A204.1 (cell line): ENCODE data around the gene SPRY1.

ENCODE experiments used
- FAIRE-seq: peaks from 2 replicates; lab custom pipeline; 2012; peaks lifted over from hg19 to GRCh38; lab: Jason Lieb, UNC

The SPRY1 gene

DNA sequence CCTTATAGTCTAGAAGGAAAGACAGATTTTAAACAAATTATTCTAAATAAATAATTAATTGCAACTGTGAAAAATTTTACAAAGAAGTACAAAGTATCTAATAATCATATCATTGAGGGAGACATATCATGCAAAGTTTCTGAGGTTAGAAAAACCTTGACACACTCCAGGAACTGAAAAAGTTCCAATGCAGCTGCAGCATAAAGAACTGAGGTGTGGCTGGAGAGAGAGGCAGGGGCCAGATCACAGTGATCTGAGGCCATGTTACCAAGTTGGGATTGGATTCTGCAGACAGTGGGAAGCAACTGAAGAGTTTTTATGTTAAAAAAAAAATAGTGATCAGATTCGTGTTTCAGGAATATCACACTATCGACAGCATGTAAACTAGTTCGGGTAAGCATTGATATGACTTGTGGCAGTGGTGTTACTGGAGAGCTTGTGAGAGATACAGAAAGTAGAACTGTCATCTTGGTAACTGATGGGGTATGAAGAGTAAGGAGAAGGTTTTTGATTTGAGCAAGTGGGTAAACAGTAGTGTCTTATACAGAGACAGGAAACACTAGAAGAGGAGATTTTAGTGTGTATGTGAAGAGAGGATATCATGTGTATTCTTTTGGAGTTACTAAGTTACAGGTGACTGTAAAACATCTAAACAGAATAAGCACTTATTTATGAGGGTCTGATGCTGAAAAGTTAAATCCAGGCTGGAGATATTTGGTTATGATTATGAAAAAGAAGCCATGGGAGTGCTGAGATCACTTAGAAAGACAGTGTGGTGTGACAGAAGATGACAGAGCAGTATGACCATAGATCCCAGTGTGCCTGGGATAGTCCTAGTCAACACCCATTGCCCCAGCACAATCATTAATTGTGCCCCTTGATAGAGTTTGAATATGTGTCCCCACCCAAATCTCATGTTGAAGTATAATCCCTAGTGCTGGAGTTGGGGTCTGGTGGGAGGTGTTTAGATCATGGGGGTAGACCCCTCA is 15.6 kb upstream of the SPRY1 start:
- FAIRE-seq = no peak

DNA sequence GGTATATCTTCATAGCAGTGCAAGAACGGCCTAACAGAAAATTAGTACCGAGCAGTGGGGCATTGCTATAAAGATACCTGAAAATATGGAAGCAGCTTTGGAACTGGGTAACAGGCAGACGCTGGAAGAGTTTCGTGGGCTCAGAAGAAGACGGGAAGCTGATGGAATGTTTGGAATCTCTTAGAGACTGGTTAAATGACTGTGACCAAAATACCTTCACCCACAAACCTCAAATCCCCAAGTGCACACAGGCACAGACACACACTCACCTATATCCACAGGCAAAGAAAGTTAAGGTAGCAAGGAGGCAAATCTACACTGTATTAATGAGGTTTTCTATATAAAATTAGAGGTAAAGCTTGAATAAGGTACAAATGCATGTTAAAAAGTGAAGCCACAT is 14.6 kb upstream of the SPRY1 start:
- FAIRE-seq = no peak

DNA sequence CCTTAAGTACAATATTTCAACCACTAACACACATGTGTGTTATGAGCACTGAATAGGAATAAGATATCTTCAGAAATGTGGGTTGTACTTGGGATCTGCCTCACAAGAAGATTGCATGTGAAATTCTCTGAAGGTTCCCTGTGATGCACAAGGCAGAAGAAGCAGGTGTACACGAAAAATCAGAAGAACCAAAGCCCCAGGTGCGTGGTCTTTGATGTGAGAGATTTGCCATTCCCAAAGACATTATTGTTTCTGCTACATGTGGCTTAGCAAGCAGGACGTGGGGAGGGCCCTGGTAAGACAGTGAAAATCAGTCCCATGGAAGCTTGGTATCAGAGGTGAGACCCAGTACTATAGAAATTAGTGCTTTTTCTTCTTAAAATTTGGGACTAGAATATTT is 13.0 kb upstream of the SPRY1 start:
- FAIRE-seq = no peak

DNA sequence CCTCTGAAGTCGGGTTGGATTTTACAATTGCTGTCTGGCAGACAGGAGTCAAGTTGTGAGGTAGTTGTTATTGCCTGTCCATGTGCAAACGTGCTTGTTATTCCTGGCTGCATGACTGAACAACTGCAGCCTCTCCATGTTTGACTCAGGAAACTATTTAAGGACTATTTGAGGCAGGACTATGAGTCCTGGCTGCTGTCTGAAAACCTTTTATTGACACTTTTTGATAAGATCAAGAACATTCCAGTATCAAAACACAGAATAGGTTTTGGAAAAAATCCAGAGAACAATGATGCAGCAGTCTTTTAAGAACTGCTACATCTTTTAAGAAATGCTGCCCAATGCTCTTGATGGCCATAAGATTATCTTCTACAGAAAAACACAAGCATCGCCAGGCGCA is 10.0 kb upstream of the SPRY1 start:
- no peak for FAIRE-seq

DNA sequence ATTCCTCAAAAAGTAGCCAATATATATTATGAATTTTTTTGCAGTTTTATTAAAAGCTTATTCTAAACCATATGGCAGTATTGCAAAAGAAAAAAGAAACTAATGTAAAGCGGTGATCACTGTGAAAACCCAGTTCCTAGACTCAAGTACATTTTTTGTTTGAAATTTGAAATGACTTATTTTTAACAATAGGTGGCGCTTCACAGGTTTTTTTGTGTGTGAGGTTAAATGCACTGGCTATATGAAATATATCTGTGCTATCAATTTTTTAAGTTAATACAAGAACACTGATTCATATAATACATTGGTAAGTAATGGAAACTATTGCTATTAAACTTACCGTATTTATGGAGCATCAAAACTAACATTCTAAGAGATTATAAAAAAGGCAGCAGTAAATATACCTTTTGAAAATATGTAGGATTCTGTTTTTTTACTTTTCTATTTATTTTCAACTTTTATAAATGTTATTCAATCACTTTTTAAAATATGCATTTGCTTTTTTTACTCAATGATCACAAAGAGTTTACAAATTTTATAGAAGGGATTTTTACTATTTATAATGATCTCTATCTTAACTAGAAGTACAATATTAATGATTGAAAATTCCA is 5.6 kb upstream of the SPRY1 start:
- peak; percentile 98 for FAIRE-seq

DNA sequence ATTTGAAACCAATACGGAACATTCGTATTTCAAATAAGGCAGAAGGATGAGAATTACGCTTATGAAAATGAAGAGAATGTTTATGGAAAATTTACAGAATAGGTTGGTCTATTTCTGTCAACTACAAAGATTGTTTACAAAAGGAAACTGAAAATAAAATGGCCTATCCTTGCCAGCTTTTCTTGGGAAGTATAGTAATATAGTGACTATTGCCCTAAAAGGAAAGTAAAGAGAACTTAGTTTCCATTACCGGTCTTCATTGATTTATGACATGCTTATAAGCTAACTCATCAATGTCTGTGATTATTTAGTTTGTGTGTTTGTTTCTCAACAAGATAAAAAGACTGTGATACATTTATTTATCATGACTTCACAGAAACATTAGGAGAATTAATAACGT is 2.9 kb upstream of the SPRY1 start:
- FAIRE-seq = no peak

DNA sequence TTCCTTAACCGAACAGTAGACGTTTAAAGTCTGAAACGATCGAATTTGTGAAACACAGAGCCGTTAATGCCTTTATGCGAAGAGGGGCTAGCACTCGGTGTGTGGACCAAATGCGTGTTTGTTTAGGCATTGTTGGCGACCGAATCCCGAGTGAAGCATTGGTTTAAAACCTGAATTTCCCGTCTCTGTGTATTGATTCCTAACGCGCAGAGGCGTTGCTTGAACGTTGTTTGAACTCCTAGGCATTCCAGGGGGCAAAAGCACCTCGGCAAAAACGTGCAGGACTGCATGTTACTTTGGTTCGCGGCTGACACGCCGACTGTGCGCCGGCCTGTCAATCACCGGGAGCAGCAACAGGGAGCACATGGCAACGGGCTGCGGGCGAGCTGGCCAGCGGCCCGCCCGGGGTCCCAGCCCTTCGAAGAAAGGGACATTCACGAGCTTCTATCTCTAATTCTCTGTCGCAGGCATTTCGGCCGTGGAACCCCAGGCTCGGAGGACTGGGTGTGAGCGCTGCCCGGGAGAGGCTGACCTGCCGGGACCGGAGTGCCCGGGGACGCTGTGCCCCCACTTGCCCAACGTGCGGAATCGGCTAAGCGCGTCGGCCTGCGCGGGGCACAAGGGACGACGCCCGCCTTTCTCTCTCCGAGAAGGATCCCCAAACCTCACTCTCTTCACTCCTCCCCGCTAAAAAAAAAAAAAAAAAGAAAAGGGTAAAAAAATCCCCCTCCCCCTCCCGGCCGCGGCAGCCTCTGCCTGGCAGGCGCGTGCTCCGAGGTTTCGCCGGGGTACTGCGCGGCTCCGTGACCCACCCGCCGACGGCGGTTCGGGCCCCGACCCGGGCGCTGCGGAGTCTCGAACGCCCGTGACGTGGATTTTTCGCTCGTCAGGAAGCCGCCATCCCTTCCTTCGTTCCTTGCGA is 810 bp downstream of the SPRY1 start:
- no peak for FAIRE-seq

DNA sequence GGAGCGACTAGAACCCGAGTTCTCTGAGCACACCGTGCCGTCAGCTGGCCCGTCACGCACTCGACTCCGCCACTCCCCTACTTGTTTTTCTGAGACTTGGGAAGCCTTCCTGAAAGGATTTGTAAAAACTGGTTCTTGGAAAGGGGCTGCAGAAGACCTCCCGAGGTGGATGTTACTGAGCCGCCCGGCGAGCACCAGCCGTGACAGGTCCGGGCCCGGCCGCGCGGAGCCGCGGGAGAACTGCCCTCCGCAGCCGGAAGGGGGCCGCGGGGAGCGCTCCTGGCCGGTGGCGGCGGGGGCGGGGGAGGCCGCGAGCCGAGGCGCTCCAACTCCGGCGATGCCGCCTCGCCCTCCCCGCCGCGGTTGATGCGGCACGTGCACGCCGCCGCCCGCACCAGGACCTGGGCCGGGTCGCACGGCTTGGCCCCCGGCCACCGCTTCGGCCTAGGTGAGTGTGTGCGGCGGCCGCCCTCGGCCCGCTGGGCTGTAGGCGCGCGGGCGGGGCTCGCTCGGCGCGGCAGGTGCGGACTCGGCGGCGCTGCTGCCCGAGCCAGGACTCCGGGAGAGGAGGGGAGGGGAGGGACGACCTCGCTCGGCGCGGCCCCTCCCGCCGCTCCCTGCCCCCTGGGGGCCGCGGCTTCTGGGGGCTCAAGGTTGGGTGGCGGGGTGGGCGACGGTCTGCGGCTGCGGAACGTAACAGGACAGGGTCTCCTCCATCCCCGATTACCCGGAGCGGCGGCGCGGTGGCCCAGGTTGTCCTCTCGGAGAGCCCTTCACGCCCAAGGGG is 1.7 kb downstream of the SPRY1 start:
- no peak for FAIRE-seq

DNA sequence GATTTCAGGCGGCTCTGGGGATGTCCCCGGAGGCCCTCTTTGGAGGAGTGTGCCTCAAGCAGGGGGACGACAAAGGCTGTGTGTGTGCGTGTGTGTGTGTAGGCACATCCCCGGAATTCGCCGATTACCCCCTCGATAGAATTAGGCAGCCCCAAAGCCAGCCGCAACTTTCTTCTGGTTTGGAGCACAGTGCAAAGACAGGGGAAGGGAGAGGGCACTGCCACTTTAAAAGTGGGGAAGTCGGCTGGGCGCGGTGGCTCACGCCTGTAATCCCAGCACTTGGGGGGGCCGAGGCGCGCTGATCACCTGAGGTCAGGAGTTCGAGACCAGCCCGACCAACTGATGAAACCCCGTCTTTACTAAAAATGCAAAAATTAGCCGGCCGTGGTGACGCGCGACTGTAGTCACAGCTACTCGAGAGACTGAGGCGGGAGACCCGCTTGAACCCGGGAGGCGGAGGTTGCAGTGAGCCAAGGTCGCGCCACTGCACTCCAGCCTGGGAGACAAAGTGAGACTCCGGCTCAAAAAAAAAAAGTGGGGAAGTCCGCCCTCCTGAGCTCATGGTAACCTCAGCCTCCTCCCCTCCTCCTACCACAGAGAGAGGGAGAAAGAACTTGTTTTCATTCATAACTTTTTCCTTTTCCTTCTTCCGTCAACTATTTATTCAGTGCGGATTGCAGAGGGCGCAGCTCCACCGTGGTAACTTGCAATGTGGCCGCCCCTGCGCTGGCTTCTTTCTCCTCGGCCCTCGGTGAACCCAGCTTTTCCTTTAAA is 2.4 kb downstream of the SPRY1 start:
- FAIRE-seq = no peak

DNA sequence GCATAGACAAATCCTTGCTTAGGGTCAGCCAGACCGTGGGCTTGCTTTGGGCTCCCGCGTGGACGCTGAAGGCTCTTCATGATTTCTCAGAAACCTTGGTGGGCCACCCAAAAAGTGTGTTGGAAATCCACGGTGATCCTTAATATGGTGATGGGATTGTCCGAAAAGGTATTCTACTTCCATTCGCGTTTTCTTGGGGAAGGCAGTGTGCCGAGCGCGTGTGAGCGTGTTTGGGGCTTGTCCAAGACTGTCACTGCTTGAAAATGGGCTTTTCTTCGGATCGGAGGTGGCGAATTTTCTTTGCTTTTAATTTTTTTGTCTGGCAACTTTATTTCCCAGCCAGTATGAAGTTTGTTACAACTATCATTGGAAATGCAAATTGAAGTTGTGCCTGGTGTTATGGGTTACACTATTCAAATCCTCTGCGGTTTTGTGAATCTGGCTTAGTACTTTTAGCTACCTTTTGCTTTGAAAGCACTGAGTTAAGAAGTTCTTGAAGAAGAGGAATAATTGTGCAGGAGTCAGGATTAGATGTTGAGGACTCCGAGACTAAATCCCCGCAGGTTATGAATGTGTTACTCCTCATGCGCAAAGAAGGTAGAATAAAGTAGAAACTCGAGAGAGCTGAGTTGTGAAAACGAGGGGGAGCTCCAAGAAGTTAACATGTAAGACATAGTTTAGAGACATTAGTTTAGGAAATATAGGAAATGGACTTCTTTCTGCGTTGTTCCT is 3.2 kb downstream of the SPRY1 start:
- FAIRE-seq = no peak

DNA sequence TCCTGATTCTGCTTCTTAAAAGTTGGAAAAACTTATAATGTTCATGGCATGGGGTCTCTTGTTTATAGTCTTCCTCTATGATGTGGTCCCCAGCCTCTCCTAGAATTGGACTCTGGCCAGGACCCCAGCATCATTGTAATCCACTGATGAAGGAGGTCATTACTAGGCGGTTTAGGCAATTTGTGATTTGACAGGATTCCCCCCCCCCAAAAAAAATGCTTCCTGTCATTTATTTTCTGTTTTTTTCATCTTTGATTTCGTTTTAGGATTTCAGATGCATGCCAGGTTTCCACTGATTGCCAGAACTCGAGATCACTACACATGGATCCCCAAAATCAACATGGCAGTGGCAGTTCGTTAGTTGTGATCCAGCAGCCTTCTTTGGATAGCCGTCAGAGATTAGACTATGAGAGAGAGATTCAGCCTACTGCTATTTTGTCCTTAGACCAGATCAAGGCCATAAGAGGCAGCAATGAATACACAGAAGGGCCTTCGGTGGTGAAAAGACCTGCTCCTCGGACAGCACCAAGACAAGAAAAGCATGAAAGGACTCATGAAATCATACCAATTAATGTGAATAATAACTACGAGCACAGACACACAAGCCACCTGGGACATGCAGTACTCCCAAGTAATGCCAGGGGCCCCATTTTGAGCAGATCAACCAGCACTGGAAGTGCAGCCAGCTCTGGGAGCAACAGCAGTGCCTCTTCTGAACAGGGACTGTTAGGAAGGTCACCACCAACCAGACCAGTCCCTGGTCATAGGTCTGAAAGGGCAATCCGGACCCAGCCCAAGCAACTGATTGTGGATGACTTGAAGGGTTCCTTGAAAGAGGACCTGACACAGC is 4.9 kb downstream of the SPRY1 start:
- FAIRE-seq = no peak

DNA sequence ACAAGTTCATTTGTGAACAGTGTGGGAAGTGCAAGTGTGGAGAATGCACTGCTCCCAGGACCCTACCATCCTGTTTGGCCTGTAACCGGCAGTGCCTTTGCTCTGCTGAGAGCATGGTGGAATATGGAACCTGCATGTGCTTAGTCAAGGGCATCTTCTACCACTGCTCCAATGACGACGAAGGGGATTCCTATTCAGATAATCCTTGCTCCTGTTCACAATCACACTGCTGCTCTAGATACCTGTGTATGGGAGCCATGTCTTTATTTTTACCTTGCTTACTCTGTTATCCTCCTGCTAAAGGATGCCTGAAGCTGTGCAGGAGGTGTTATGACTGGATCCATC is 5.5 kb downstream of the SPRY1 start:
- no peak for FAIRE-seq

DNA sequence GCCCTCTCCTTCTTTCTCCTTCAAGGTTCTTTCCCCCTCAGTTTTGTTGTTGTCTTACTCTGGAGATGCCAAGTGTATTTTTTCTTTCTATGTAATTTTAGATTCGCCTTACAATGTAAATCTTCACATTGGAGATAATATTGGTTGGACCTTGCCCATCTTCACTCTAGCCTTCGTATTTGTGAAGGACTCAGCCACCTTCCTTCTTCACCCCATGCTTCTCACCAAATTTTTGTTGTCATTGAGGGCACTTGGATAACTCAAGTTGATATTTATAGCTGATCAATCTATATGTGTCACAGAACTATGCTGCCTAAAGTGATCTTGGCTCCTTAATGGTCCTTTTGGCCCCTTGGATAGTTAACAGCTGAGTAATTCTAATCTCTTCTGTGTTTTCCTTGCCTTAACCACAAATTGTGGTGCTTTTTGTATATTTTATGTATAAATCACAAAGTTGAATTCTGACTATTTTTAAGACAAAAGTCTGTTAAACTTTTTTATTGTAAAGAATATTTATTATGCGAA is 6.5 kb downstream of the SPRY1 start:
- no peak for FAIRE-seq

DNA sequence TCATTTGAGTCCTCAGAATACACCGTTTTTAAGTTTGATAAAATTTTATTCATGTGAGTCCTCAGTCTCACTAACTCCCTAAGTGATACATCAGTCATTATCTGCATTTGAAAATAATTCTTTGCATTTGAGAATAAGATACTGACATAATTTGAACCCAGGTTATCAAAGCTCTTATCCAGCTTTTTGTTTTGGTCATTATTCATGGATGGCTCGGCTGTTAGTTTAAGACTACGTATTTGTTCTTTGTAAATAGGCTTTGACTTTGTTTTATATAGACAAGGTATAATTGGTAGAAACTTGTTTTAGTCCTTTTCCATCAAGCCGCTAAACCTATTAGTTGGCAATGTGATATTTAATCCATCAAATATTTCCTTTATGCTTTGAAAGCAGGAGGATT is 7.9 kb downstream of the SPRY1 start:
- no peak for FAIRE-seq

DNA sequence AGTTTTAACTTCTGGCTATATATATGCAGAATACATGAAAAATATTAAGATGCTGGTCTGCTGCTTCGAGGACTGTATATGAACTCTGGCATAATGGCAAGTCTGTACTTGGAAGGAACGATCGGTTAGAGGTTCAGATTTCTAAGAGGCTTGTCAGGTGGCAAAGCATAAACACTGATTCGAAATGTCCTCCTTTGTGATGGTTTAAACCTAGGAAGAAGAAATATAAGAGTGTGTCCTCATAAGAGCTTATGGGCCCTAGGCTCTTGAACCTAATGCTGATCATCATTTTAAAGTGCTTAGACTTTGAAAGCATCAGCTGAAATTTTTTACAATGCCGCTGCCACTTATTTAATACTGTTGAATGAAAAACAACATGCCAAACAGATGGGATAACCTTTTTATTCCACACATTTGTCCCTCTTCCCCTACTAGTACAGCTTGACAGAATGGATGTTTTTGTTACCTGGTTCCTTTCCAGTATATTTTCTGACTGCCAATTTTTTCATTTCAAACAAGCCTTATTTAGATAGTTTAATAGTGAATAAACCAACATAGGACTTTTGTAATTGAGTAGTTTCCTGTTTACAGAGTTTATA is 8.8 kb downstream of the SPRY1 start:
- FAIRE-seq = no peak

DNA sequence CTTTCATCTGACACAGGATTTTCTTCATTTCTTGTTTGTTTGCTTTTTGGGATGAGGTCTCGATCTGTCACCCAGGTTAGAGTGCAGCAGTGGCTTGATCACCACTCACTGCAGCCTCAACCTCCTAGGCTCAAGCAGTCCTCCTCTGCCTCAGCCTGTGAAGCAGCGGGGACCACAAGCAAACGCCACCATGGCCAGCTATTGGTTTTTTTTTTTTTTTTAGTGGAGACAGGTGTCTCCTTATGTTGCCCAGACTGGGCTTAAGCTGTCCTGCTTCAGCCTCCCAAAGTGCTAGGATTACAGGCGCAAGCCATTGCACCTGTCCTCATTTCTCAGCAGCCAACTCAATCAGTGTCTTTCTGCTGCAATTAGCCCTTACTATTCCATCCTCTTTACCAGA is 10.3 kb downstream of the SPRY1 start:
- no peak for FAIRE-seq

DNA sequence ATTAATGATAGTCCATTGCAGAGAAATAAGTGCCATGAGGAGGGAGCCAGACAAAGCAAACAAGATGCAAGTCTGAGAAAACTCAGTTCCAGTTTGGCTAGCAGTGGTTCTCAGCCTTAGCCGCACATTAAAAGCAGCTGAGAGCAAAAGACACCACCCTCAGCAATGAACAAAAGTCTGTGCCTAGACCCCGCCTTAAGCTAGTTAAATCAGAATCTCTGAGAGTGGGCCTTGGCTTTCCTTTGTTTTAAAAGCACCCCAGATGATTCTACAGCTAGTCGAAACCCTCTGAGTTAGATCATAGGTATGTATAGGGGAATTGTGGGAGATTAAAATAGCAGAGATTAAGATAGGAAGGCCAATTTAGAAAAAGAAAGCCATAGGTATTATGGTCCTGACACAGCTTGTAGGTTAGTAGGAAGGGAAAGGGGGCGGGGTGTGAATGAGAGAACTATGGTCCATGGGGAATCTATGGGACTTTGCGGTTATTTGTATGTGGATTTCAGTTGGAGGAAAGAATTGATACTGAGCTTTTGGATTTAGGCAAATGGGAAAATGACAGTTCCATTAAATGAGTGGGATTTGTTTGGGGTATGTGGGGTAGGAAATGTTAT is 12.0 kb downstream of the SPRY1 start:
- no peak for FAIRE-seq

DNA sequence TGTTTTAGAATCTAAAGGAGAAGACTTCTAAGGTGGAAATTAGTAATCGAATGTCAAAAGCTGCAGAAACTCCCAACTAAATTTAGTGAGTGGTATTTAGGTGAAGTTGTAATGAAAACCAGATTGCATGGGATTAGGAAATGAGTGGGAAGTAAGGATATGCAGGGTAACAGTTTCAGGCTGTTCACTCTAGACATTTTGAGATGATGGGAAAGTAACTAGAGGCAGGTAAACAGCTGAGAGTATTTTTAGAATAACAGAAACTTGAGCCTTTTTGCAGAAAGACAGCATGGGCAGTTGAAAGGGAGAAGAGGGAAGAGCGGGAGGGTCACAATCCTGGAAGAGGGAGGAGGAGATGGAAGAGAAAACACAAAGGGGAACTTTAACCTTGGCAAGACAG is 12.7 kb downstream of the SPRY1 start:
- no peak for FAIRE-seq
